ENCODE measurements around the gene ATP6V0A1. TPM values are rescaled to one million over a fixed set of nuclear protein-coding genes. Genes with fewer than 3 reads are reported as not detected.
"Not testable (repeated sequence)": the region's sequence is repeated elsewhere in the genome, so short reads cannot be mapped to it uniquely, and the experiment has no call there.

ATP6V0A1 gene
- 69.5 TPM for total RNA-seq

GRCh38 chr17:42458497-42459255 is at the start of gene ATP6V0A1:
ATP6V0A1 (plus strand) TSS chr17:42458878; CDS start chr17:42460895, 2,017 bp downstream.
- DNase-seq = peak; percentile 95

- peak; percentile 48 for DNase-seq
Measured at GRCh38 chr17:42409523-42410318, 49.0 kb upstream of the ATP6V0A1 start.

- DNase-seq = no peak
Measured at GRCh38 chr17:42410319-42410685, 48.4 kb upstream of the ATP6V0A1 start.

GRCh38 chr17:42411361-42411760 is 47.3 kb upstream of the ATP6V0A1 start:
- peak; percentile 84 for DNase-seq

GRCh38 chr17:42411905-42412679 is 46.6 kb upstream of the ATP6V0A1 start:
- no peak for DNase-seq

- DNase-seq = no peak
Measured at GRCh38 chr17:42413464-42414040, 45.1 kb upstream of the ATP6V0A1 start.

- no peak for DNase-seq
Measured at GRCh38 chr17:42414704-42415409, 43.8 kb upstream of the ATP6V0A1 start.

GRCh38 chr17:42417981-42418380 is 40.7 kb upstream of the ATP6V0A1 start:
- DNase-seq = not testable (repeated sequence)

- no peak for DNase-seq
Measured at GRCh38 chr17:42421136-42421506, 37.6 kb upstream of the ATP6V0A1 start.

- DNase-seq = peak; percentile 63
Measured at GRCh38 chr17:42421507-42422338, 37.0 kb upstream of the ATP6V0A1 start.

GRCh38 chr17:42422412-42422957 is 36.2 kb upstream of the ATP6V0A1 start:
- no peak for DNase-seq

- peak; percentile 100 for DNase-seq
Measured at GRCh38 chr17:42422958-42423712, 35.5 kb upstream of the ATP6V0A1 start, which contains the start of gene CAVIN1. CAVIN1 (minus strand) TSS chr17:42423256; CDS start chr17:42423097, 159 bp downstream.

- DNase-seq = no peak
Measured at GRCh38 chr17:42423766-42424165, 34.9 kb upstream of the ATP6V0A1 start.

GRCh38 chr17:42424991-42425610 is 33.6 kb upstream of the ATP6V0A1 start:
- DNase-seq = no peak

GRCh38 chr17:42428141-42428944 is 30.3 kb upstream of the ATP6V0A1 start:
- peak; percentile 86 for DNase-seq

GRCh38 chr17:42429726-42430447 is 28.8 kb upstream of the ATP6V0A1 start:
- DNase-seq = peak; percentile 64

GRCh38 chr17:42431758-42432161 is 26.9 kb upstream of the ATP6V0A1 start:
- no peak for DNase-seq
